Osteoblast (primary cell): ENCODE measurements around the gene RIMBP2. TPM values are rescaled to one million over a fixed set of nuclear protein-coding genes. Genes with fewer than 3 reads are reported as not detected.

ENCODE experiments used
- DNase-seq: peaks from one replicate; pipeline ENCODE4 v3.0.0; 2011; ENCODE audit warnings: low spot score, mixed read lengths; ENCODE audit not compliant: insufficient read length; ENCODE audit errors: missing footprints
- H2AFZ ChIP-seq: 2 replicates; pipeline ENCODE4 v1.6.0; 2011; ENCODE audit warnings: mild to moderate bottlenecking, low read length
- H3K27ac ChIP-seq: 2 replicates; pipeline ENCODE4 v1.5.1; 2011; ENCODE audit warnings: mild to moderate bottlenecking, low read depth, low read length, moderate library complexity
- H3K27me3 ChIP-seq: 2 replicates; pipeline ENCODE4 v1.6.0; 2012; ENCODE audit warnings: mild to moderate bottlenecking, control low read depth, inconsistent platforms, low read length, moderate library complexity; ENCODE audit not compliant: insufficient read depth
- H3K36me3 ChIP-seq: 2 replicates; pipeline ENCODE4 v1.5.1; 2011; ENCODE audit warnings: mild to moderate bottlenecking, low read length, control low read depth, moderate library complexity; ENCODE audit not compliant: insufficient read depth
- H3K4me1 ChIP-seq: 2 replicates; pipeline ENCODE4 v1.5.1; 2011; ENCODE audit warnings: mild to moderate bottlenecking, low read length, control low read depth, moderate library complexity; ENCODE audit not compliant: insufficient read depth
- H3K4me2 ChIP-seq: 2 replicates; pipeline ENCODE4 v1.6.0; 2011; ENCODE audit warnings: mild to moderate bottlenecking, low read length; ENCODE audit not compliant: insufficient read depth
- H3K4me3 ChIP-seq: fragments of 200-600 bp; sonication (generic); 3 replicates; pipeline ENCODE4 v1.5.1; 2012; ENCODE audit warnings: mild to moderate bottlenecking, low read length, inconsistent platforms; ENCODE audit not compliant: insufficient read depth
- H3K79me2 ChIP-seq: 2 replicates; pipeline ENCODE4 v1.6.0; 2012; ENCODE audit warnings: mild to moderate bottlenecking, low read length, control low read depth, inconsistent platforms; ENCODE audit not compliant: insufficient read depth
- H3K9me3 ChIP-seq: 2 replicates; pipeline ENCODE4 v1.5.1; 2011; ENCODE audit warnings: low read depth, low read length, control low read depth
- H4K20me1 ChIP-seq: 2 replicates; pipeline ENCODE4 v1.6.0; 2012; ENCODE audit warnings: mild to moderate bottlenecking, low read length, control low read depth; ENCODE audit not compliant: insufficient read depth
- total RNA-seq: library from RNA; depleted of rRNA; stranded (reverse); fragments of >200 nt; gene quantifications from 2 replicates; pipeline ENCODE4 v1.2.3, GENCODE V29; 2012
- TF ChIP-seq, protein P1 (sequence below): IDR thresholded peaks from 2 replicates; pipeline ENCODE4 v1.5.1; 2011; ENCODE audit warnings: mild to moderate bottlenecking, low read depth, low read length, moderate library complexity; ENCODE audit errors: extremely low read depth

RIMBP2 gene
- total RNA-seq, 1 donor, result not detected

DNA sequence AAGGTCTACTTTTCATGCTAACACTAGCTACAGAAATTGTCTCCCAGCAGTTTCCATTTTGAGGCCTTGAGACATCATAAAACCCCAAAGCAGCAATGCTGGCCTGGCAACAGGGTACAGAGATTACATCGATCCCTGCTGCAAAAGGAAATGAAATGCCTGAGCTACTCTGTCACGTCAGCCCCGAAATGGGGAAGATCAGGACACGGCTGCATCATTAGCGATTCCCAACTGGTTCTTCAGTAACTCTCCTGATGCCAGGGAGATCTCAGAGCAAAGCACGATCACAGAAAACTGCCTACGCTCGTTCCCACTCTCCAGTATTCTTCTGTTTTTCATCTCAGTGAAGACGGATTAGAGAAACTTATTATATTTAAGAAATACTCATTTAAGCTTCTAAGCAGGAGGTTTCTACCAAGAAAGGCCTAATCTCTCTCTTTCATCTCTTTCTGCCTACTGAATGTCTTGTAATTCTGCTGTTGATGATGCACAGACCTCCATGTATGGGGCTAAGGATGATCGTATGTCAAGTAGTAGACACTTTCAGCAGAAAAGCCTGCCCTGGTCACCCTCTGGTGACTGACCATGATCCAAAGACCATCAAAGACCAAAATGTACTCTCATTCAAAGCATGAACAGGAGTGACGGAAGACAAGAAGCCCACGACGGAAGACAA lies 168.5 kb downstream of the RIMBP2 start:
- Histone ChIP-seq H3K4me2 (no peak overlapping the region), H3K4me3 (no peak overlapping the region), H3K27ac (no peak overlapping the region), H3K79me2 (no peaks in the 10 kb centered on the region), H3K27me3 (no peaks in the 10 kb centered on the region), H3K4me1 (no peaks in the 10 kb centered on the region), H3K9me3 (peaks cover 2% of the 10 kb centered on the region), H4K20me1 (no peaks in the 10 kb centered on the region), H2AFZ (no peak overlapping the region), H3K36me3 (no peaks in the 10 kb centered on the region)
- TF ChIP-seq, protein P1, sequence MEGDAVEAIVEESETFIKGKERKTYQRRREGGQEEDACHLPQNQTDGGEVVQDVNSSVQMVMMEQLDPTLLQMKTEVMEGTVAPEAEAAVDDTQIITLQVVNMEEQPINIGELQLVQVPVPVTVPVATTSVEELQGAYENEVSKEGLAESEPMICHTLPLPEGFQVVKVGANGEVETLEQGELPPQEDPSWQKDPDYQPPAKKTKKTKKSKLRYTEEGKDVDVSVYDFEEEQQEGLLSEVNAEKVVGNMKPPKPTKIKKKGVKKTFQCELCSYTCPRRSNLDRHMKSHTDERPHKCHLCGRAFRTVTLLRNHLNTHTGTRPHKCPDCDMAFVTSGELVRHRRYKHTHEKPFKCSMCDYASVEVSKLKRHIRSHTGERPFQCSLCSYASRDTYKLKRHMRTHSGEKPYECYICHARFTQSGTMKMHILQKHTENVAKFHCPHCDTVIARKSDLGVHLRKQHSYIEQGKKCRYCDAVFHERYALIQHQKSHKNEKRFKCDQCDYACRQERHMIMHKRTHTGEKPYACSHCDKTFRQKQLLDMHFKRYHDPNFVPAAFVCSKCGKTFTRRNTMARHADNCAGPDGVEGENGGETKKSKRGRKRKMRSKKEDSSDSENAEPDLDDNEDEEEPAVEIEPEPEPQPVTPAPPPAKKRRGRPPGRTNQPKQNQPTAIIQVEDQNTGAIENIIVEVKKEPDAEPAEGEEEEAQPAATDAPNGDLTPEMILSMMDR, result no peak
- DNase-seq, result no peak

GRCh38 chr12:130546494-130546893 lies 169.6 kb downstream of the RIMBP2 start:
- no peak overlapping the region for H3K27ac ChIP-seq
- H4K20me1 ChIP-seq, result no peaks in the 10 kb centered on the region
- H3K79me2 ChIP-seq, result no peaks in the 10 kb centered on the region
- H3K27me3 ChIP-seq, result no peaks in the 10 kb centered on the region
- no peak overlapping the region for H3K4me2 ChIP-seq
- H3K4me1 ChIP-seq, result no peaks in the 10 kb centered on the region
- DNase-seq, result no peak
- TF ChIP-seq, protein P1, result no peak
- no peaks in the 10 kb centered on the region for H3K36me3 ChIP-seq
- H3K9me3 ChIP-seq, result no peaks in the 10 kb centered on the region
- H3K4me3 ChIP-seq, result no peak overlapping the region
- H2AFZ ChIP-seq, result no peak overlapping the region

DNA sequence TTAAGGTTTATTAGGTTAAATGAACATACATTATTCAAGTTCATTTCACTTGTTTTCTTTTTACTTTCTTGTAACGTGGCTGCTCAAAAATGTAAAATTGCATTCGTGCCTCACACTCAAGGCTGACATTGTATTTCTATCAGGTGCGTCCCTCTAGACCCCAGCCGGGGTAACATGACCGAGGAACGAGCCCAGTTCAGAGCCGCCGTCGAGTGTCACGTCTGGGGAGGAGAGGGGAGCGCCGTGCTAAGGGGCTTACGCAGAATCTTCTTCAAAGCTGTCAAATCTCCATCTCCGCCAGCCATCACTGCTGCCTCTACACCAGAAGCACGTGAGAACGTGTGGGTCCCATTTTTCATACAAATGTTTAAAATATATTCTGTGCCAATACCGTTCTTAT lies 170.6 kb downstream of the RIMBP2 start:
- Histone ChIP-seq H3K4me1 (no peaks in the 10 kb centered on the region), H2AFZ (no peak overlapping the region), H3K36me3 (no peaks in the 10 kb centered on the region), H3K27me3 (no peaks in the 10 kb centered on the region), H3K79me2 (no peaks in the 10 kb centered on the region), H3K4me2 (no peak overlapping the region), H3K27ac (no peak overlapping the region), H4K20me1 (no peaks in the 10 kb centered on the region), H3K4me3 (no peak overlapping the region), H3K9me3 (no peaks in the 10 kb centered on the region)
- DNase-seq, result no peak
- TF ChIP-seq, protein P1, result no peak

GRCh38 chr12:130540376-130540775 lies 175.7 kb downstream of the RIMBP2 start:
- TF ChIP-seq, protein P1, result no peak
- H4K20me1 ChIP-seq, result no peaks in the 10 kb centered on the region
- no peaks in the 10 kb centered on the region for H3K36me3 ChIP-seq
- no peak for DNase-seq
- H3K27me3 ChIP-seq, result no peaks in the 10 kb centered on the region
- no peak overlapping the region for H3K4me2 ChIP-seq
- no peaks in the 10 kb centered on the region for H3K9me3 ChIP-seq
- no peak overlapping the region for H3K27ac ChIP-seq
- no peak overlapping the region for H2AFZ ChIP-seq
- no peaks in the 10 kb centered on the region for H3K4me1 ChIP-seq
- no peaks in the 10 kb centered on the region for H3K79me2 ChIP-seq
- H3K4me3 ChIP-seq, result no peak overlapping the region
